PC-3 (cell line): ENCODE data around the gene KIAA1549. TPM values are rescaled to one million over a fixed set of nuclear protein-coding genes. Genes with fewer than 3 reads are reported as not detected.

Experiments used
- ATAC-seq: fragments of 200-7000 bp; cut with Tn5 transposase; 2 replicates; pipeline ENCODE4 v1.9.1; 2020; ENCODE audit warnings: mild to moderate bottlenecking, moderate library complexity
- BruUV-seq: library from RNA; stranded (reverse); fragments of 400-500 nt; replicated peaks from 2 replicates; lab custom pipeline; 2021; lab: Mats Ljungman, UMichigan
- CTCF ChIA-PET: fragments of 300-600 bp; sonication (Branson Sonifier 250); formaldehyde crosslinking; loops from one replicate; lab custom pipeline; 2022; ENCODE audit warnings: antibody characterized with exemption; lab: Charles Lee
- POLR2A ChIA-PET: fragments of 300-600 bp; sonication (Branson Sonifier 250); formaldehyde crosslinking; loops from one replicate; lab custom pipeline; 2022; ENCODE audit warnings: antibody characterized with exemption; ENCODE audit not compliant: unreplicated experiment; lab: Charles Lee
- DNase-seq: peaks from one replicate; pipeline ENCODE4 v3.0.0-alpha.2; 2015
- H2AFZ ChIP-seq: fragments of 300-600 bp; sonication (generic); 2 replicates; pipeline ENCODE4 v1.6.0; 2016; ENCODE audit warnings: antibody characterized with exemption, low read length
- H3F3A ChIP-seq: fragments of 300-600 bp; sonication (generic); one replicate; pipeline ENCODE4 v1.6.0; 2017; ENCODE audit warnings: antibody characterized with exemption, low read length, control low read depth, mild to moderate bottlenecking; ENCODE audit not compliant: unreplicated experiment
- H3K27ac ChIP-seq: fragments of 300-600 bp; sonication (generic); 2 replicates; pipeline ENCODE4 v1.5.1; 2016; ENCODE audit warnings: mild to moderate bottlenecking, low read length
- H3K27me3 ChIP-seq: fragments of 300-600 bp; sonication (generic); 2 replicates; pipeline ENCODE4 v1.6.1; 2016; ENCODE audit warnings: low read length, mixed read lengths
- H3K36me3 ChIP-seq: fragments of 300-600 bp; sonication (generic); 2 replicates; pipeline ENCODE4 v1.6.1; 2016; ENCODE audit warnings: low read depth, mixed run types, low read length, mixed read lengths
- H3K4me1 ChIP-seq: fragments of 300-600 bp; sonication (generic); 2 replicates; pipeline ENCODE4 v1.5.1; 2016; ENCODE audit warnings: low read length; ENCODE audit not compliant: insufficient read depth
- H3K4me2 ChIP-seq: fragments of 300-600 bp; sonication (generic); 2 replicates; pipeline ENCODE4 v1.6.0; 2016; ENCODE audit warnings: low read length
- H3K4me3 ChIP-seq: fragments of 300-600 bp; sonication (generic); 2 replicates; pipeline ENCODE4 v1.5.1; 2016; ENCODE audit warnings: mild to moderate bottlenecking, low read length, mixed read lengths
- H3K79me2 ChIP-seq: fragments of 300-600 bp; sonication (generic); 2 replicates; pipeline ENCODE4 v1.6.1; 2017; ENCODE audit warnings: low read length, mixed read lengths
- H3K9ac ChIP-seq: fragments of 300-600 bp; sonication (generic); 2 replicates; pipeline ENCODE4 v1.6.0; 2016; ENCODE audit warnings: mild to moderate bottlenecking, low read length
- H3K9me2 ChIP-seq: fragments of 300-600 bp; sonication (generic); replicated peaks from 2 replicates; pipeline ENCODE4 v1.6.1; 2016; ENCODE audit warnings: mixed run types, low read length, mixed read lengths
- H3K9me3 ChIP-seq: fragments of 300-600 bp; sonication (generic); 2 replicates; pipeline ENCODE4 v1.6.1; 2016; ENCODE audit warnings: low read length, mixed read lengths
- H4K20me1 ChIP-seq: fragments of 300-600 bp; sonication (generic); 2 replicates; pipeline ENCODE4 v1.6.1; 2016; ENCODE audit warnings: low read length, mixed read lengths
- EZH2 ChIP-seq: fragments of 300-600 bp; sonication (generic); IDR thresholded peaks from one replicate; pipeline ENCODE4 v1.6.1; 2017; ENCODE audit warnings: antibody characterized with exemption, mild to moderate bottlenecking, low read length; ENCODE audit not compliant: unreplicated experiment
- EZH2phosphoT487 ChIP-seq: fragments of 300-600 bp; sonication (generic); IDR thresholded peaks from 2 replicates; pipeline ENCODE4 v1.6.1; 2018; ENCODE audit warnings: mild to moderate bottlenecking, antibody characterized with exemption, low read length, borderline replicate concordance
- intact Hi-C: fragments of 100-400 bp; cut with micrococcal nuclease; formaldehyde crosslinking; loops from 2 replicates; pipeline ENCODE4 v1.9.0; 2023
- total RNA-seq: library from RNA; depleted of rRNA; stranded (reverse); fragments of >200 nt; gene quantifications from 2 replicates; pipeline ENCODE4 v1.2.3, GENCODE V29; 2014
- TF ChIP-seq, protein P1 (sequence below): fragments of 300-600 bp; sonication (generic); conservative IDR thresholded peaks from 2 replicates; pipeline ENCODE4 v1.5.1; 2017; ENCODE audit warnings: antibody characterized with exemption, low read depth, mild to moderate bottlenecking, low read length

KIAA1549 gene
- total RNA-seq, 1 experiment from 2014 or later = 8.2 TPM

- Histone ChIP-seq H3K36me3 (peaks cover 45% of the 10 kb centered on the region), H3K9me2 (no peaks in the 10 kb centered on the region), H3K4me2 (no peak overlapping the region), H3K4me1 (peaks cover 18% of the 10 kb centered on the region), H3K27ac (no peak overlapping the region), H3K79me2 (no peaks in the 10 kb centered on the region), H3K9ac (no peak overlapping the region), H3K27me3 (no peaks in the 10 kb centered on the region), H3K9me3 (no peaks in the 10 kb centered on the region), H3F3A (peaks cover 4% of the 10 kb centered on the region), H2AFZ (no peak overlapping the region), H3K4me3 (no peak overlapping the region), H4K20me1 (no peaks in the 10 kb centered on the region)
- ATAC-seq (no peak), DNase-seq (no peak)
- TF ChIP-seq EZH2phosphoT487 = no peak
- no peak for TF ChIP-seq EZH2
- intact Hi-C loops = no loop called here
- CTCF ChIA-PET = no interaction called here
- no TSS peak for BruUV-seq
- POLR2A ChIA-PET = no interaction called here
These were observed 120.1 kb downstream of the KIAA1549 start for GRCh38 chr7:138861051-138861450.

GRCh38 chr7:138857728-138858127, 123.5 kb downstream of the KIAA1549 start:
- no peaks in the 10 kb centered on the region for H3F3A ChIP-seq
- no peak overlapping the region for H3K4me2 ChIP-seq
- DNase-seq = no peak
- POLR2A ChIA-PET = no interaction called here
- H3K27ac ChIP-seq = no peak overlapping the region
- no peaks in the 10 kb centered on the region for H3K9me3 ChIP-seq
- H3K4me3 ChIP-seq = no peak overlapping the region
- H3K9ac ChIP-seq = no peak overlapping the region
- intact Hi-C loops = no loop called here
- H3K27me3 ChIP-seq = no peaks in the 10 kb centered on the region
- no peaks in the 10 kb centered on the region for H3K9me2 ChIP-seq
- no peaks in the 10 kb centered on the region for H3K79me2 ChIP-seq
- H3K4me1 ChIP-seq = peaks cover 18% of the 10 kb centered on the region
- peaks cover 40% of the 10 kb centered on the region for H3K36me3 ChIP-seq
- ATAC-seq = no peak
- no peak overlapping the region for H2AFZ ChIP-seq
- H4K20me1 ChIP-seq = no peaks in the 10 kb centered on the region
- no TSS peak for BruUV-seq
- no peak for TF ChIP-seq EZH2phosphoT487
- TF ChIP-seq EZH2 = no peak
- TF ChIP-seq, protein P1, sequence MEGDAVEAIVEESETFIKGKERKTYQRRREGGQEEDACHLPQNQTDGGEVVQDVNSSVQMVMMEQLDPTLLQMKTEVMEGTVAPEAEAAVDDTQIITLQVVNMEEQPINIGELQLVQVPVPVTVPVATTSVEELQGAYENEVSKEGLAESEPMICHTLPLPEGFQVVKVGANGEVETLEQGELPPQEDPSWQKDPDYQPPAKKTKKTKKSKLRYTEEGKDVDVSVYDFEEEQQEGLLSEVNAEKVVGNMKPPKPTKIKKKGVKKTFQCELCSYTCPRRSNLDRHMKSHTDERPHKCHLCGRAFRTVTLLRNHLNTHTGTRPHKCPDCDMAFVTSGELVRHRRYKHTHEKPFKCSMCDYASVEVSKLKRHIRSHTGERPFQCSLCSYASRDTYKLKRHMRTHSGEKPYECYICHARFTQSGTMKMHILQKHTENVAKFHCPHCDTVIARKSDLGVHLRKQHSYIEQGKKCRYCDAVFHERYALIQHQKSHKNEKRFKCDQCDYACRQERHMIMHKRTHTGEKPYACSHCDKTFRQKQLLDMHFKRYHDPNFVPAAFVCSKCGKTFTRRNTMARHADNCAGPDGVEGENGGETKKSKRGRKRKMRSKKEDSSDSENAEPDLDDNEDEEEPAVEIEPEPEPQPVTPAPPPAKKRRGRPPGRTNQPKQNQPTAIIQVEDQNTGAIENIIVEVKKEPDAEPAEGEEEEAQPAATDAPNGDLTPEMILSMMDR = no peak
- CTCF ChIA-PET = no interaction called here

DNA sequence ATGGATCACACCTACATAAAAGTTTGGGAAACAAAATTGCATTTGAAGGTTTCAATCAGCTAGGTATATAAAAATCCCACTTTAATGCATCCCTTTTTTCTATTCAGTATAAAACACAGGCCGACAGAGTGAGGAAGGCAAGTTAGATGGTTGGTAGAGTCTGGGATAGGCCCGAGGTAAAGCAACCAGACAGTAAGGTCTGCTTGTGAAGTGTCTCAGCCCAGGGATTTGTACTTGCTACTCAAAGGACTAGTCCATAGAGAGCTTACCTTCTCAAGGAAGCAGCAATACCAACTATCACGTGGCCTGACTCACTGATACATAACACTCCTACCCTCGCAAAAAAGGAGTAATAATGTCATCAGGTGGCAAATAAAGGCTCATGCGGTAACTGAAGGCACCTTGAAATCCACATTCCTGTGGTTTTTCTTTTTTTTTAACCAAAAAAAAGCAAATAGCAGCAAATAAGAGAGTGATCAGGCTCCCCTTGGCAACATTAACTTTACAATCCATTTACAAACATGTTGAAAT, 127.0 kb downstream of the KIAA1549 start:
- ChIA-PET CTCF (interaction anchor here (0.7 kb wide), 1 partner anchor 41 kb away, joined by 5 read pairs; no protein-coding TSS in a partner anchor), POLR2A (interaction anchor here (0.5 kb wide), 1 partner anchor 9 kb away, joined by 3 read pairs; no protein-coding TSS in a partner anchor)
- Histone ChIP-seq H2AFZ (no peak overlapping the region), H3K9ac (no peak overlapping the region), H3K4me2 (no peak overlapping the region), H3K27me3 (no peaks in the 10 kb centered on the region), H3K4me1 (peaks cover 18% of the 10 kb centered on the region), H3K4me3 (no peak overlapping the region), H3K27ac (peak overlapping the region; percentile 44), H3K79me2 (no peaks in the 10 kb centered on the region), H4K20me1 (no peaks in the 10 kb centered on the region), H3K36me3 (peaks cover 40% of the 10 kb centered on the region), H3K9me3 (no peaks in the 10 kb centered on the region), H3K9me2 (no peaks in the 10 kb centered on the region), H3F3A (no peaks in the 10 kb centered on the region)
- TF ChIP-seq, protein P1 = no peak
- TF ChIP-seq EZH2 = no peak
- no peak for TF ChIP-seq EZH2phosphoT487
- ATAC-seq = peak; percentile 95
- intact Hi-C loops = no loop called here
- DNase-seq = peak; percentile 72
- no TSS peak for BruUV-seq
